GM23338 (cell line): ENCODE data around the gene INPP4B. TPM values are rescaled to one million over a fixed set of nuclear protein-coding genes. Genes with fewer than 3 reads are reported as not detected.

ENCODE experiments used
- ATAC-seq: fragments of 200-7000 bp; cut with Tn5 transposase; 3 replicates; pipeline ENCODE4 v1.9.1; 2020
- DNase-seq: peaks from one replicate; pipeline ENCODE4 v3.0.0-alpha.2; 2015; ENCODE audit warnings: low spot score
- H2AFZ ChIP-seq: fragments of 200-600 bp; sonication (generic); 2 replicates; pipeline ENCODE4 v1.8.0; 2016; ENCODE audit warnings: antibody characterized with exemption, mild to moderate bottlenecking, moderate library complexity
- H3F3A ChIP-seq: fragments of 200-600 bp; sonication (generic); replicated peaks from 2 replicates; pipeline ENCODE4 v1.8.0; 2017; ENCODE audit warnings: antibody characterized with exemption, mixed run types, low read depth
- H3K27ac ChIP-seq: fragments of 200-600 bp; sonication (generic); 2 replicates; pipeline ENCODE4 v1.6.1; 2016; ENCODE audit warnings: low read depth
- H3K27me3 ChIP-seq: fragments of 200-600 bp; sonication (generic); 2 replicates; pipeline ENCODE4 v1.8.0; 2016; ENCODE audit warnings: mild to moderate bottlenecking, mixed run types, moderate library complexity; ENCODE audit not compliant: insufficient read depth
- H3K36me3 ChIP-seq: fragments of 200-600 bp; sonication (generic); 2 replicates; pipeline ENCODE4 v1.8.0; 2016; ENCODE audit warnings: mild to moderate bottlenecking; ENCODE audit not compliant: insufficient read depth
- H3K4me1 ChIP-seq: fragments of 200-600 bp; sonication (generic); 2 replicates; pipeline ENCODE4 v1.8.0; 2016; ENCODE audit warnings: mild to moderate bottlenecking, moderate library complexity; ENCODE audit not compliant: insufficient read depth
- H3K4me2 ChIP-seq: fragments of 200-600 bp; sonication (generic); 2 replicates; pipeline ENCODE4 v1.7.1; 2017; ENCODE audit warnings: mixed run types
- H3K4me3 ChIP-seq: fragments of 200-600 bp; sonication (generic); 2 replicates; pipeline ENCODE4 v1.6.1; 2016; ENCODE audit warnings: mixed run types
- H3K79me2 ChIP-seq: fragments of 200-600 bp; sonication (generic); replicated peaks from 2 replicates; pipeline ENCODE4 v1.8.0; 2017; ENCODE audit warnings: mild to moderate bottlenecking; ENCODE audit not compliant: insufficient read depth
- H3K9me2 ChIP-seq: fragments of 200-600 bp; sonication (generic); 2 replicates; pipeline ENCODE4 v1.8.0; 2017; ENCODE audit not compliant: insufficient read depth
- H4K20me1 ChIP-seq: fragments of 200-600 bp; sonication (generic); replicated peaks from 2 replicates; pipeline ENCODE4 v1.8.0; 2017; ENCODE audit warnings: mild to moderate bottlenecking; ENCODE audit not compliant: insufficient read depth
- H3K27ac Mint-ChIP-seq: 2 replicates; pipeline ENCODE4 v1.8.0; 2020; ENCODE audit warnings: inconsistent platforms, mild to moderate bottlenecking, moderate library complexity, mixed read lengths
- H3K27me3 Mint-ChIP-seq: 3 replicates; pipeline ENCODE4 v1.8.0; 2022; ENCODE audit warnings: low read depth, mild to moderate bottlenecking, moderate library complexity, mixed read lengths, inconsistent platforms; ENCODE audit not compliant: insufficient read depth, poor library complexity
- H3K36me3 Mint-ChIP-seq: 3 replicates; pipeline ENCODE4 v1.8.0; 2021; ENCODE audit warnings: low read depth, mild to moderate bottlenecking, inconsistent platforms, moderate library complexity, mixed read lengths
- H3K4me1 Mint-ChIP-seq: 3 replicates; pipeline ENCODE4 v1.8.0; 2020; ENCODE audit warnings: mild to moderate bottlenecking, inconsistent platforms, mixed read lengths
- H3K4me3 Mint-ChIP-seq: 3 replicates; pipeline ENCODE4 v1.8.0; 2021; ENCODE audit warnings: moderate library complexity, mild to moderate bottlenecking, inconsistent platforms, mixed read lengths
- H3K9me3 Mint-ChIP-seq: 3 replicates; pipeline ENCODE4 v1.8.0; 2020; ENCODE audit warnings: moderate library complexity, mild to moderate bottlenecking, inconsistent platforms, mixed read lengths
- CREB1 ChIP-seq: fragments of 250-450 bp; sonication (Bioruptor Pico); IDR thresholded peaks from 2 replicates; pipeline ENCODE4 v1.5.0; 2020; ENCODE audit warnings: low read depth, mild to moderate bottlenecking, moderate library complexity
- JUNB ChIP-seq: IDR thresholded peaks from one replicate; pipeline ENCODE4 v1.6.1; 2016; ENCODE audit warnings: antibody characterized with exemption; ENCODE audit not compliant: unreplicated experiment
- REST ChIP-seq: IDR thresholded peaks from one replicate; pipeline ENCODE4 v1.6.1; 2018; ENCODE audit warnings: antibody characterized with exemption; ENCODE audit not compliant: unreplicated experiment
- ZNF114 ChIP-seq: fragments of 250-450 bp; sonication (Bioruptor Pico); IDR thresholded peaks from 2 replicates; pipeline ENCODE4 v1.5.0; 2020; ENCODE audit warnings: mild to moderate bottlenecking, moderate library complexity
- polyA plus RNA-seq: library from polyadenylated mRNA; unstranded; fragments of >200 nt; fragmentation: Nextera tagmentation; extraction: Ambion mirVana; gene quantifications from 2 replicates; pipeline ENCODE4 v1.2.1, GENCODE V29; 2016
- total RNA-seq: library from RNA; depleted of rRNA; stranded (reverse); fragments of >200 nt; shearing (Covaris generic); gene quantifications from 2 replicates; pipeline ENCODE4 v1.2.3, GENCODE V29; 2014
- TF ChIP-seq, protein P1 (sequence below): IDR thresholded peaks from 2 replicates; pipeline ENCODE4 v1.6.1; 2016; ENCODE audit warnings: antibody characterized with exemption
- TF ChIP-seq, protein P2 (sequence below): fragments of 250-450 bp; sonication (Bioruptor Pico); IDR thresholded peaks from 2 replicates; pipeline ENCODE4 v1.5.0; 2020; ENCODE audit warnings: mild to moderate bottlenecking, moderate library complexity
- TF ChIP-seq, protein P3 (sequence below), 2 experiments: fragments of 200-600 bp in 1 of 2; sonication (generic) in 1 of 2; conservative IDR thresholded peaks; 2 replicates each; pipeline versions ENCODE4 v1.5.1 to v1.6.1; 2016 to 2017; ENCODE audit warnings: antibody characterized with exemption in 2 of 2, low read depth in 2 of 2, mild to moderate bottlenecking in 2 of 2, moderate library complexity in 1 of 2

The INPP4B gene
- total and polyA plus RNA-seq, 2 experiments from 2014 or later: 0.11 to 0.14 TPM

DNA sequence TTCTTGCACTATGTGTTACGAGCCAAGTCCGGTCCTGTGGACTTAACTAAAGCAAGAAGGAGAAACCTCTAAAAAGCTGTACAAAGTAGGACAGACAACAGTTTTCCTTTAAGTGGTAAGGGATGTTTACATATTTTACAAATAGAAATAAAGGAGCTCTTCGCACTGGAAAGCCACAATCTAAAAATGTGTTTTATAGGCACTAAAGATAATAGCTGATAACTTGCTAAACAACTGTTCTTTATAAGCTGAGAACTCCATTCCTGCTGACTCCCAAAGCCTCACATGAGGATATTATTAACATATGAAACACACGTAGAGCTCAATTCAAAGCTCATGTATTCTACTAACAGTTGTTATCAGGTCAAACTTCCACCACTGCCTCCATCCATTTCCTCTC, 519.9 kb downstream of the INPP4B start:
- Mint-ChIP-seq H3K27ac (no peak overlapping the region), H3K4me1 (peaks cover 4% of the 10 kb centered on the region; the same call in 2 of the 3 replicates), H3K4me3 (no peak overlapping the region), H3K36me3 (no peaks in the 10 kb centered on the region), H3K9me3 (no peaks in the 10 kb centered on the region), H3K27me3 (peaks cover 2% of the 10 kb centered on the region)
- Histone ChIP-seq H3K36me3 (no peaks in the 10 kb centered on the region), H3K4me1 (no peaks in the 10 kb centered on the region), H4K20me1 (no peaks in the 10 kb centered on the region), H3K27ac (no peak overlapping the region), H3K4me2 (no peak overlapping the region), H3F3A (no peaks in the 10 kb centered on the region), H3K27me3 (no peaks in the 10 kb centered on the region), H3K9me2 (0 out of 2 replicates have a peak, but pooled peaks cover 3% of the 10 kb centered on the region), H3K4me3 (no peak overlapping the region), H3K79me2 (no peaks in the 10 kb centered on the region), H2AFZ (no peak overlapping the region)
- DNase-seq (no peak), ATAC-seq (no peak)
- TF ChIP-seq, protein P1, sequence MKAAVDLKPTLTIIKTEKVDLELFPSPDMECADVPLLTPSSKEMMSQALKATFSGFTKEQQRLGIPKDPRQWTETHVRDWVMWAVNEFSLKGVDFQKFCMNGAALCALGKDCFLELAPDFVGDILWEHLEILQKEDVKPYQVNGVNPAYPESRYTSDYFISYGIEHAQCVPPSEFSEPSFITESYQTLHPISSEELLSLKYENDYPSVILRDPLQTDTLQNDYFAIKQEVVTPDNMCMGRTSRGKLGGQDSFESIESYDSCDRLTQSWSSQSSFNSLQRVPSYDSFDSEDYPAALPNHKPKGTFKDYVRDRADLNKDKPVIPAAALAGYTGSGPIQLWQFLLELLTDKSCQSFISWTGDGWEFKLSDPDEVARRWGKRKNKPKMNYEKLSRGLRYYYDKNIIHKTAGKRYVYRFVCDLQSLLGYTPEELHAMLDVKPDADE: no peak
- TF ChIP-seq ZNF114 (CRISPR knock-in tag): no peak
- no peak for TF ChIP-seq CREB1
- TF ChIP-seq, protein P2, sequence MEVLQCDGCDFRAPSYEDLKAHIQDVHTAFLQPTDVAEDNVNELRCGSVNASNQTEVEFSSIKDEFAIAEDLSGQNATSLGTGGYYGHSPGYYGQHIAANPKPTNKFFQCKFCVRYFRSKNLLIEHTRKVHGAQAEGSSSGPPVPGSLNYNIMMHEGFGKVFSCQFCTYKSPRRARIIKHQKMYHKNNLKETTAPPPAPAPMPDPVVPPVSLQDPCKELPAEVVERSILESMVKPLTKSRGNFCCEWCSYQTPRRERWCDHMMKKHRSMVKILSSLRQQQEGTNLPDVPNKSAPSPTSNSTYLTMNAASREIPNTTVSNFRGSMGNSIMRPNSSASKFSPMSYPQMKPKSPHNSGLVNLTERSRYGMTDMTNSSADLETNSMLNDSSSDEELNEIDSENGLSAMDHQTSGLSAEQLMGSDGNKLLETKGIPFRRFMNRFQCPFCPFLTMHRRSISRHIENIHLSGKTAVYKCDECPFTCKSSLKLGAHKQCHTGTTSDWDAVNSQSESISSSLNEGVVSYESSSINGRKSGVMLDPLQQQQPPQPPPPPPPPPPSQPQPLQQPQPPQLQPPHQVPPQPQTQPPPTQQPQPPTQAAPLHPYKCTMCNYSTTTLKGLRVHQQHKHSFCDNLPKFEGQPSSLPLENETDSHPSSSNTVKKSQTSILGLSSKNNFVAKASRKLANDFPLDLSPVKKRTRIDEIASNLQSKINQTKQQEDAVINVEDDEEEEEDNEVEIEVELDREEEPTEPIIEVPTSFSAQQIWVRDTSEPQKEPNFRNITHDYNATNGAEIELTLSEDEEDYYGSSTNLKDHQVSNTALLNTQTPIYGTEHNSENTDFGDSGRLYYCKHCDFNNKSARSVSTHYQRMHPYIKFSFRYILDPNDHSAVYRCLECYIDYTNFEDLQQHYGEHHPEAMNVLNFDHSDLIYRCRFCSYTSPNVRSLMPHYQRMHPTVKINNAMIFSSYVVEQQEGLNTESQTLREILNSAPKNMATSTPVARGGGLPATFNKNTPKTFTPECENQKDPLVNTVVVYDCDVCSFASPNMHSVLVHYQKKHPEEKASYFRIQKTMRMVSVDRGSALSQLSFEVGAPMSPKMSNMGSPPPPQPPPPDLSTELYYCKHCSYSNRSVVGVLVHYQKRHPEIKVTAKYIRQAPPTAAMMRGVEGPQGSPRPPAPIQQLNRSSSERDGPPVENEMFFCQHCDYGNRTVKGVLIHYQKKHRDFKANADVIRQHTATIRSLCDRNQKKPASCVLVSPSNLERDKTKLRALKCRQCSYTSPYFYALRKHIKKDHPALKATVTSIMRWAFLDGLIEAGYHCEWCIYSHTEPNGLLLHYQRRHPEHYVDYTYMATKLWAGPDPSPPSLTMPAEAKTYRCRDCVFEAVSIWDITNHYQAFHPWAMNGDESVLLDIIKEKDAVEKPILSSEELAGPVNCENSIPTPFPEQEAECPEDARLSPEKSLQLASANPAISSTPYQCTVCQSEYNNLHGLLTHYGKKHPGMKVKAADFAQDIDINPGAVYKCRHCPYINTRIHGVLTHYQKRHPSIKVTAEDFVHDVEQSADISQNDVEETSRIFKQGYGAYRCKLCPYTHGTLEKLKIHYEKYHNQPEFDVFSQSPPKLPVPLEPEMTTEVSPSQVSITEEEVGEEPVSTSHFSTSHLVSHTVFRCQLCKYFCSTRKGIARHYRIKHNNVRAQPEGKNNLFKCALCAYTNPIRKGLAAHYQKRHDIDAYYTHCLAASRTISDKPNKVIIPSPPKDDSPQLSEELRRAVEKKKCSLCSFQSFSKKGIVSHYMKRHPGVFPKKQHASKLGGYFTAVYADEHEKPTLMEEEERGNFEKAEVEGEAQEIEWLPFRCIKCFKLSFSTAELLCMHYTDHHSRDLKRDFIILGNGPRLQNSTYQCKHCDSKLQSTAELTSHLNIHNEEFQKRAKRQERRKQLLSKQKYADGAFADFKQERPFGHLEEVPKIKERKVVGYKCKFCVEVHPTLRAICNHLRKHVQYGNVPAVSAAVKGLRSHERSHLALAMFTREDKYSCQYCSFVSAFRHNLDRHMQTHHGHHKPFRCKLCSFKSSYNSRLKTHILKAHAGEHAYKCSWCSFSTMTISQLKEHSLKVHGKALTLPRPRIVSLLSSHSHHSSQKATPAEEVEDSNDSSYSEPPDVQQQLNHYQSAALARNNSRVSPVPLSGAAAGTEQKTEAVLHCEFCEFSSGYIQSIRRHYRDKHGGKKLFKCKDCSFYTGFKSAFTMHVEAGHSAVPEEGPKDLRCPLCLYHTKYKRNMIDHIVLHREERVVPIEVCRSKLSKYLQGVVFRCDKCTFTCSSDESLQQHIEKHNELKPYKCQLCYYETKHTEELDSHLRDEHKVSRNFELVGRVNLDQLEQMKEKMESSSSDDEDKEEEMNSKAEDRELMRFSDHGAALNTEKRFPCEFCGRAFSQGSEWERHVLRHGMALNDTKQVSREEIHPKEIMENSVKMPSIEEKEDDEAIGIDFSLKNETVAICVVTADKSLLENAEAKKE (CRISPR knock-in tag): no peak
- TF ChIP-seq REST: no peak
- TF ChIP-seq, protein P3, sequence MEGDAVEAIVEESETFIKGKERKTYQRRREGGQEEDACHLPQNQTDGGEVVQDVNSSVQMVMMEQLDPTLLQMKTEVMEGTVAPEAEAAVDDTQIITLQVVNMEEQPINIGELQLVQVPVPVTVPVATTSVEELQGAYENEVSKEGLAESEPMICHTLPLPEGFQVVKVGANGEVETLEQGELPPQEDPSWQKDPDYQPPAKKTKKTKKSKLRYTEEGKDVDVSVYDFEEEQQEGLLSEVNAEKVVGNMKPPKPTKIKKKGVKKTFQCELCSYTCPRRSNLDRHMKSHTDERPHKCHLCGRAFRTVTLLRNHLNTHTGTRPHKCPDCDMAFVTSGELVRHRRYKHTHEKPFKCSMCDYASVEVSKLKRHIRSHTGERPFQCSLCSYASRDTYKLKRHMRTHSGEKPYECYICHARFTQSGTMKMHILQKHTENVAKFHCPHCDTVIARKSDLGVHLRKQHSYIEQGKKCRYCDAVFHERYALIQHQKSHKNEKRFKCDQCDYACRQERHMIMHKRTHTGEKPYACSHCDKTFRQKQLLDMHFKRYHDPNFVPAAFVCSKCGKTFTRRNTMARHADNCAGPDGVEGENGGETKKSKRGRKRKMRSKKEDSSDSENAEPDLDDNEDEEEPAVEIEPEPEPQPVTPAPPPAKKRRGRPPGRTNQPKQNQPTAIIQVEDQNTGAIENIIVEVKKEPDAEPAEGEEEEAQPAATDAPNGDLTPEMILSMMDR (conservative IDR thresholded peaks at IDR 0.05; ENCODE audit: low read depth in 2 of 2): no peak
- TF ChIP-seq JUNB: no peak
